Activated CD8-positive, alpha-beta T cell treated with anti-CD3 and anti-CD28 coated beads for 36 hours (primary cell): ENCODE measurements around the gene OCA2. TPM values are rescaled to one million over a fixed set of nuclear protein-coding genes. Genes with fewer than 3 reads are reported as not detected.

ENCODE experiments used
- ATAC-seq: fragments of 200-7000 bp; cut with Tn5 transposase; one replicate; pipeline ENCODE4 v1.10.0; 2021; ENCODE audit warnings: mild to moderate bottlenecking, moderate library complexity
- CTCF ChIA-PET: fragments of 350-600 bp; sonication (Branson Sonifier 250); formaldehyde crosslinking; loops from one replicate; lab custom pipeline; 2021; ENCODE audit warnings: antibody characterized with exemption; lab: Charles Lee
- POLR2A ChIA-PET: fragments of 350-600 bp; sonication (Branson Sonifier 250); formaldehyde crosslinking; loops from one replicate; lab custom pipeline; 2021; ENCODE audit warnings: antibody characterized with exemption; lab: Charles Lee
- DNase-seq: peaks from one replicate; pipeline ENCODE4 v3.0.0-alpha.2; 2020
- H3K27ac Mint-ChIP-seq: one replicate; pipeline ENCODE4 v1.8.0; 2021; ENCODE audit warnings: mild to moderate bottlenecking, mixed read lengths
- H3K27me3 Mint-ChIP-seq: one replicate; pipeline ENCODE4 v1.8.0; 2021; ENCODE audit warnings: mixed read lengths
- H3K36me3 Mint-ChIP-seq: one replicate; pipeline ENCODE4 v1.8.0; 2021; ENCODE audit warnings: low read depth, mixed read lengths
- H3K4me1 Mint-ChIP-seq: one replicate; pipeline ENCODE4 v1.8.0; 2021; ENCODE audit warnings: low read depth, mixed read lengths
- H3K4me3 Mint-ChIP-seq: one replicate; pipeline ENCODE4 v1.8.0; 2021; ENCODE audit warnings: mild to moderate bottlenecking, moderate library complexity, mixed read lengths
- H3K9me3 Mint-ChIP-seq: one replicate; pipeline ENCODE4 v1.8.0; 2021; ENCODE audit warnings: mixed read lengths
- intact Hi-C: fragments of 100-400 bp; cut with micrococcal nuclease; formaldehyde crosslinking; loops from one replicate; pipeline ENCODE4 v1.10.0; 2022
- total RNA-seq, 2 experiments: library from RNA; stranded (reverse); gene quantifications; one replicate each; pipeline ENCODE4 v1.2.3, GENCODE V29; 2021
- TF ChIP-seq, protein P1 (sequence below): fragments of 200-600 bp; IDR thresholded peaks from one replicate; pipeline ENCODE4 v1.8.0; 2022; ENCODE audit warnings: antibody characterized with exemption, mild to moderate bottlenecking

The OCA2 gene
- total RNA-seq, 2 experiments from 2014 or later: not detected

DNA sequence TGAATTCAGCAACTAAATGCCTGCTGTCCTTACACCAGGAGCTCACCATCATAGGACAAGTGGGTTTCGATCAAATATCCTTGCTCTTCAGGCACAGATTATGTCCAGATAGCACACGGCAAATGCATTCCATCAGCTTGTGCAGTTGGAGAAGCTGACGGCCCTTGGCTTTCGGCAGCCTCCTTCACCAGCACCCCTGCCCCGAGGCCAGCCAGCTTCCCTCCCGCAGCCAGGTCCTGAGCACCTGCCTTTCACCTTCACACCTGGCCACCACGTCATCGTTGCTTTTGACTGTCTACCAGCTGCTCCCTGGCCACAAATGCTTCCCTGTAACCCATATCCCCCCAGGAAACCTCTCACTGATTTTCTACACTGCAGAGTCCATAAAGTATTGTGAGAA, 355.5 kb downstream of the OCA2 start:
- DNase-seq: no peak
- Mint-ChIP-seq H3K4me1 (no peaks in the 10 kb centered on the region), H3K27me3 (no peaks in the 10 kb centered on the region), H3K36me3 (no peaks in the 10 kb centered on the region), H3K27ac (no peak overlapping the region), H3K9me3 (peaks cover 6% of the 10 kb centered on the region), H3K4me3 (no peak overlapping the region)
- ChIA-PET POLR2A (no interaction called here), CTCF (no interaction called here)
- ATAC-seq: no peak
- TF ChIP-seq, protein P1, sequence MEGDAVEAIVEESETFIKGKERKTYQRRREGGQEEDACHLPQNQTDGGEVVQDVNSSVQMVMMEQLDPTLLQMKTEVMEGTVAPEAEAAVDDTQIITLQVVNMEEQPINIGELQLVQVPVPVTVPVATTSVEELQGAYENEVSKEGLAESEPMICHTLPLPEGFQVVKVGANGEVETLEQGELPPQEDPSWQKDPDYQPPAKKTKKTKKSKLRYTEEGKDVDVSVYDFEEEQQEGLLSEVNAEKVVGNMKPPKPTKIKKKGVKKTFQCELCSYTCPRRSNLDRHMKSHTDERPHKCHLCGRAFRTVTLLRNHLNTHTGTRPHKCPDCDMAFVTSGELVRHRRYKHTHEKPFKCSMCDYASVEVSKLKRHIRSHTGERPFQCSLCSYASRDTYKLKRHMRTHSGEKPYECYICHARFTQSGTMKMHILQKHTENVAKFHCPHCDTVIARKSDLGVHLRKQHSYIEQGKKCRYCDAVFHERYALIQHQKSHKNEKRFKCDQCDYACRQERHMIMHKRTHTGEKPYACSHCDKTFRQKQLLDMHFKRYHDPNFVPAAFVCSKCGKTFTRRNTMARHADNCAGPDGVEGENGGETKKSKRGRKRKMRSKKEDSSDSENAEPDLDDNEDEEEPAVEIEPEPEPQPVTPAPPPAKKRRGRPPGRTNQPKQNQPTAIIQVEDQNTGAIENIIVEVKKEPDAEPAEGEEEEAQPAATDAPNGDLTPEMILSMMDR: no peak
- intact Hi-C loops: no loop called here

DNA sequence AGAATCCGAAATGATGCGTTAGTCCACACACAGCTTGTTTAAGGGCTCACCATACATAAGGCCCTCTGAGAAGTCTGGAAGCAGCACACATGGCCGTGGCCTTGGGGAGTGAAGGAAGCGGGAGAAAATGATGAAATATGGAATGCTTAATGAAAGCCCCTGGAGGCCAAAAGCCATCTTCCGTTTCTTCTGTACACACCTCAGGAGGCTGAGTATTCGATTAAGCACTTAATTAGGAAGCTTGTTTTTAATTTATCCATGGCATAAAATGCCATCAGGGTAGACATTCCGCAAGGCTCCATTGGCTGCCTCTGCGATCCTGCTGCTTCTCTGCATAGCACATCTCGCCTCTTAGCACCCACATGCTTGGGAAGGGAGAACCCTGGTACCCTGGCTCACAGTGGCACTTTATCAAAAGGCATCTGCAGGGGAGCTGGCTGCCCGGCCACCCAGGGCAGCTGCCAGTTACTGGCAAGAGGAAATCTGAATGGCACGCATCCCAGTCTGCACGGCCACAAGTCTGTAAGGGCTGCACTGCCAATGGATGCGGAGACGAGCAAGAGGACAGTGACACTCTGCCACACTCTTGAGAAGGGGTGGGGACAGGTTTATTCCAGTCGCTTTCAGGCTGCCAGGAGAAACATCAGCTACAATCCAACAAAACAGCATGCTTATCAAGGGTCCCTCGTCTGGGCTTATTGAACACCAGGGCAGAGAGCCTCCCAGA, 356.2 kb downstream of the OCA2 start:
- Mint-ChIP-seq H3K9me3 (peaks cover 6% of the 10 kb centered on the region), H3K36me3 (no peaks in the 10 kb centered on the region), H3K27me3 (no peaks in the 10 kb centered on the region), H3K4me1 (no peaks in the 10 kb centered on the region), H3K4me3 (no peak overlapping the region), H3K27ac (no peak overlapping the region)
- TF ChIP-seq, protein P1: no peak
- ATAC-seq (no peak), DNase-seq (no peak)
- intact Hi-C loops: no loop called here
- ChIA-PET POLR2A (no interaction called here), CTCF (no interaction called here)

DNA sequence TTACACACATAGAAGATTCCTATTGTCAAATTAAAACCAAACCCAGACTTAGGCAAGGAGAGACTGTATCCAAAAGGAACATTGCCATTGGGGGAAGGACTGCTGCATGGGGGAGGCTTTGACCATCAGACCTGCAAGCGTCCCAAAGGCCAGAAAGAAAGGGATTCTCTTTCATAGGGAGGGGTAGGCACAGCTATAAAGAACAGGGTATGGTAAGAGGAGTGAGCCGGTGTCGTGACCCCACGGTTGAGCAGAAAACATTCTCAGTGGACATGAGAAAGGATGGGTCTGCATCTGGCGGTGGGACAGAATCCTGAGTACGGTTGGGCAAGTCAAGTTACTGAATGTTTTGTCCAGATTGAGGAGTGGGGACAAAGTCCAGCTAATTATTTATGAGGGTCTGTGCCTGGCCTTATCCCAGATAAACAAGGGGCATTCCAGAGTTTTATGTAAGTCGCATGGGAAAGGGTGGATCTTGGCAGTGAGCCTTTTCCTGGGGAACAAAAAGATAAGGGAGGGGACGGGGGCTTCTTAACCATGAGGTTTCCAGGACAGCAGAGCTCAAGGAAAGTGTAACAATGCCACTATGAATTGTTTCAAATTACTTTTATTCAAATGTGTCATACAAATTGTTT, 357.8 kb downstream of the OCA2 start:
- no peaks in the 10 kb centered on the region for H3K36me3 Mint-ChIP-seq
- intact Hi-C loops: no loop called here
- CTCF ChIA-PET: no interaction called here

DNA sequence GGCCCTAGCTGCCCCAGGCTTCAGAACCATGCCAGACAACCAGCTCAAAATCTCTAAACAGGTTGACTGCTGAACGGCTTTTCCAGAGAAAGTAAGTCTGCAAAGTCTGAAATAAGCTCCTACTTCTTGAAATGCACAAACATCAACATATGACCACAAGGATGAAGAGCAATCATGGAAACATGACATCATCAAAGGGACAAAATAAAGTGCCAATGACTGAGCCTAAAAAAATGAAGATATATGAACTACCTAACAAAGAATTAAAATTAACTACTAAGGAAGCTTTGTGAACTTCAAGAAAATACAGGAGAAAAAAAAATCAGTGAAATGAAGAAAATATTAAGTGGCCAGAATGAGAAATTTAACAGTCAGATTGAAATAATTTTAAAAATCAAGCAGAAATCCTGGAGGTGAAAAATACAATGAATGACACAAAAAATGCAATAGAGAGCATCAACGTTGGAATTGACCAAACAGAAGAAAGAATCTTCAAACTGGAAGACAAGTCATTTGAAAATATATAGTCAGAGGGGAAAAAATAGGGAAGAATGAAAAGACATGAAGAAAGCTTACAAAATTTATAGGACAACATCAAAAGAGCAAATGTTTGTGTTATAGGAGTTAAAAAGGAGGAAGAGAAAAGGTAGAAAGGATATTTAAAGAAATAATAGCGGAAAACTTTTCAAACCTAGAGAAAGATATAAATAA, 364.2 kb downstream of the OCA2 start:
- DNase-seq: no peak
- H3K27me3 Mint-ChIP-seq: no peaks in the 10 kb centered on the region
- no peaks in the 10 kb centered on the region for H3K36me3 Mint-ChIP-seq
- ATAC-seq: no peak
- no peak overlapping the region for H3K27ac Mint-ChIP-seq
- POLR2A ChIA-PET: no interaction called here
- H3K4me1 Mint-ChIP-seq: no peaks in the 10 kb centered on the region
- CTCF ChIA-PET: no interaction called here
- H3K9me3 Mint-ChIP-seq: peaks cover 23% of the 10 kb centered on the region
- no peak overlapping the region for H3K4me3 Mint-ChIP-seq
- TF ChIP-seq, protein P1: no peak
- intact Hi-C loops: no loop called here

More for the DNA sequence above, 357.8 kb downstream of the OCA2 start:
- Mint-ChIP-seq H3K27ac (no peak overlapping the region), H3K27me3 (no peaks in the 10 kb centered on the region), H3K4me3 (no peak overlapping the region), H3K4me1 (no peaks in the 10 kb centered on the region), H3K9me3 (peaks cover 6% of the 10 kb centered on the region)
- POLR2A ChIA-PET: no interaction called here
- TF ChIP-seq, protein P1: no peak
- ATAC-seq (no peak), DNase-seq (no peak)

DNA sequence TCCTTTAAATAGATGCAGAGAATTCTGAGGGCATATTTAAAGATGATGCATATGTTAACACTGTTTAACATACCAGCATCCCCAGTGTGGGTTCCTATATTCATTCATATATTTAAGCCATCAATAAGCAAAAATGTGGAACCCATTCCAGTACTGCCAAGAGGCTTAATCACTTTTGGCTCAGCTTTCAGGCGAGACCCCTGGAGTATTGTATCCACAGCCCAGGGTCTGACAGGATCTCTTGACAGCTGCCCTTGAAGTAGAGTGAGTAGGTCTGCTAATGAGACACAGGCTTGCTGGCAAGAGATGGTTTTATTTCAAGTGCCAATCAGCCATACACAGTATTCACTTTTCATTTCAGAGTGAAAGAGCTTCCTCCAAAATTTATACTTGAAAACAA, 367.3 kb downstream of the OCA2 start:
- H3K4me1 Mint-ChIP-seq: no peaks in the 10 kb centered on the region
- no peak overlapping the region for H3K27ac Mint-ChIP-seq
- TF ChIP-seq, protein P1: no peak
- H3K36me3 Mint-ChIP-seq: no peaks in the 10 kb centered on the region
- intact Hi-C loops: no loop called here
- H3K4me3 Mint-ChIP-seq: no peak overlapping the region
- ATAC-seq (no peak), DNase-seq (no peak)
- H3K27me3 Mint-ChIP-seq: no peaks in the 10 kb centered on the region
- peaks cover 21% of the 10 kb centered on the region for H3K9me3 Mint-ChIP-seq
- CTCF ChIA-PET: no interaction called here
- POLR2A ChIA-PET: interaction anchor here (0.6 kb wide), 1 partner anchor 27 kb away, joined by 3 read pairs; no protein-coding TSS in a partner anchor
